ENCODE measurements around the gene TNN.

- TF ChIP-seq, protein P1, sequence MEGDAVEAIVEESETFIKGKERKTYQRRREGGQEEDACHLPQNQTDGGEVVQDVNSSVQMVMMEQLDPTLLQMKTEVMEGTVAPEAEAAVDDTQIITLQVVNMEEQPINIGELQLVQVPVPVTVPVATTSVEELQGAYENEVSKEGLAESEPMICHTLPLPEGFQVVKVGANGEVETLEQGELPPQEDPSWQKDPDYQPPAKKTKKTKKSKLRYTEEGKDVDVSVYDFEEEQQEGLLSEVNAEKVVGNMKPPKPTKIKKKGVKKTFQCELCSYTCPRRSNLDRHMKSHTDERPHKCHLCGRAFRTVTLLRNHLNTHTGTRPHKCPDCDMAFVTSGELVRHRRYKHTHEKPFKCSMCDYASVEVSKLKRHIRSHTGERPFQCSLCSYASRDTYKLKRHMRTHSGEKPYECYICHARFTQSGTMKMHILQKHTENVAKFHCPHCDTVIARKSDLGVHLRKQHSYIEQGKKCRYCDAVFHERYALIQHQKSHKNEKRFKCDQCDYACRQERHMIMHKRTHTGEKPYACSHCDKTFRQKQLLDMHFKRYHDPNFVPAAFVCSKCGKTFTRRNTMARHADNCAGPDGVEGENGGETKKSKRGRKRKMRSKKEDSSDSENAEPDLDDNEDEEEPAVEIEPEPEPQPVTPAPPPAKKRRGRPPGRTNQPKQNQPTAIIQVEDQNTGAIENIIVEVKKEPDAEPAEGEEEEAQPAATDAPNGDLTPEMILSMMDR (optimal IDR thresholded peaks at IDR 0.05 in 1 of 3, IDR thresholded peaks at IDR 0.05 in 1 of 3, conservative IDR thresholded peaks at IDR 0.05 in 1 of 3; ENCODE audit: extremely low read depth in 1 of 3, insufficient read depth in 2 of 3, low read length in 3 of 3), result no peak
- TF ChIP-seq EZH2 (IDR thresholded peaks at IDR 0.05; ENCODE audit: low read length), result no peak
Observed at GRCh38 chr1:175164751-175165150, 97.1 kb downstream of the TNN start.

Data from keratinocyte (primary cell).